GM12878 (cell line): ENCODE results near the gene PHACTR3. TPM values are rescaled to one million over a fixed set of nuclear protein-coding genes. Genes with fewer than 3 reads are reported as not detected.

ENCODE experiments used
- ATAC-seq: fragments of 200-7000 bp; cut with Tn5 transposase; 3 replicates; pipeline ENCODE4 v1.9.1; 2020; ENCODE audit warnings: mild to moderate bottlenecking, moderate library complexity
- BruUV-seq: library from RNA; stranded (reverse); fragments of 400-500 nt; replicated peaks from 2 replicates; lab custom pipeline; 2021; lab: Mats Ljungman, UMichigan
- CTCF ChIA-PET: fragments of 300-600 bp; sonication (Branson Sonifier 250); formaldehyde crosslinking; extraction: SDS; loops from one replicate; lab custom pipeline; 2021; ENCODE audit warnings: inconsistent platforms; lab: Yijun Ruan, JAX
- POLR2A ChIA-PET: fragments of 350-600 bp; formaldehyde crosslinking; extraction: SDS; loops from one replicate; lab custom pipeline; 2021; ENCODE audit warnings: inconsistent platforms; lab: Charles Lee
- RAD21 ChIA-PET: fragments of 300-600 bp; sonication (Branson Sonifier 250); formaldehyde crosslinking; loops from one replicate; lab custom pipeline; 2023; ENCODE audit warnings: antibody characterized with exemption; ENCODE audit not compliant: unreplicated experiment; lab: Charles Lee
- SMC1A ChIA-PET: fragments of 300-600 bp; sonication (Branson Sonifier 250); formaldehyde crosslinking; loops from one replicate; lab custom pipeline; 2023; ENCODE audit not compliant: unreplicated experiment, uncharacterized antibody; lab: Charles Lee
- DNase-seq: peaks from one replicate; pipeline ENCODE4 v3.0.0-alpha.2; 2011; ENCODE audit warnings: low read depth, low spot score
- FAIRE-seq: peaks from 3 replicates; lab custom pipeline; 2011; peaks lifted over from hg19 to GRCh38; lab: Jason Lieb, UNC
- H2AFZ ChIP-seq: 2 replicates; pipeline ENCODE4 v1.6.0; 2011; ENCODE audit warnings: low read depth, low read length, control low read depth; ENCODE audit not compliant: control insufficient read depth
- H3K27ac ChIP-seq: 2 replicates; pipeline ENCODE4 v1.5.1; 2011; ENCODE audit warnings: control low read depth; ENCODE audit not compliant: control insufficient read depth, insufficient read depth
- H3K27me3 ChIP-seq, 2 experiments: replicated peaks in 1 of 2; 2 replicates each; pipeline versions ENCODE4 v1.6.0 to v1.6.1; 2011; ENCODE audit warnings: low read length in 1 of 2; ENCODE audit not compliant: control insufficient read depth in 2 of 2, insufficient read depth in 2 of 2
- H3K36me3 ChIP-seq, 2 experiments: 2 replicates each; pipeline ENCODE4 v1.5.1; 2011; ENCODE audit warnings: low read length in 1 of 2; ENCODE audit not compliant: control insufficient read depth in 2 of 2, insufficient read depth in 2 of 2
- H3K4me1 ChIP-seq: 2 replicates; pipeline ENCODE4 v1.6.1; 2011; ENCODE audit warnings: mild to moderate bottlenecking, low read length, moderate library complexity, mixed read lengths; ENCODE audit not compliant: control insufficient read depth, insufficient read depth
- H3K4me2 ChIP-seq: 2 replicates; pipeline ENCODE4 v1.6.0; 2011; ENCODE audit warnings: control low read depth; ENCODE audit not compliant: control insufficient read depth, insufficient read depth
- H3K4me3 ChIP-seq: fragments of 200-600 bp; sonication (generic); 2 replicates; pipeline ENCODE4 v1.5.1; 2016
- H3K79me2 ChIP-seq: 2 replicates; pipeline ENCODE4 v1.6.0; 2011; ENCODE audit warnings: low read length; ENCODE audit not compliant: control insufficient read depth, insufficient read depth
- H3K9ac ChIP-seq: 2 replicates; pipeline ENCODE4 v1.8.0; 2011; ENCODE audit warnings: low read length, control low read depth, mixed read lengths; ENCODE audit not compliant: control insufficient read depth, insufficient read depth
- H3K9me3 ChIP-seq: replicated peaks from 3 replicates; pipeline ENCODE4 v1.5.1; 2011; ENCODE audit warnings: mild to moderate bottlenecking, low read length; ENCODE audit not compliant: control insufficient read depth, insufficient read depth
- H4K20me1 ChIP-seq: 2 replicates; pipeline ENCODE4 v1.6.0; 2011; ENCODE audit not compliant: control insufficient read depth, insufficient read depth
- BACH1 ChIP-seq: fragments of 450-650 bp; IDR thresholded peaks from 2 replicates; pipeline ENCODE4 v1.6.1; 2017; ENCODE audit warnings: mild to moderate bottlenecking, borderline replicate concordance
- CBFB ChIP-seq: IDR thresholded peaks from 2 replicates; pipeline ENCODE4 v1.6.1; 2016; ENCODE audit warnings: antibody characterized with exemption, low read depth
- CHD1 ChIP-seq: IDR thresholded peaks from 2 replicates; pipeline ENCODE4 v1.6.1; 2012; ENCODE audit warnings: low read depth, low read length, improper control_type of control experiment
- CREM ChIP-seq: IDR thresholded peaks from 2 replicates; pipeline ENCODE4 v1.6.1; 2014; ENCODE audit warnings: antibody characterized with exemption, low read depth
- DPF2 ChIP-seq: fragments of 450-650 bp; IDR thresholded peaks from 2 replicates; pipeline ENCODE4 v1.6.1; 2017; ENCODE audit warnings: mild to moderate bottlenecking
- MTA3 ChIP-seq: IDR thresholded peaks from 2 replicates; pipeline ENCODE4 v1.6.1; 2012; ENCODE audit warnings: low read length, inconsistent platforms, borderline replicate concordance
- RAD51 ChIP-seq: fragments of 450-650 bp; IDR thresholded peaks from 2 replicates; pipeline ENCODE4 v1.6.1; 2016; ENCODE audit warnings: moderate library complexity, mild to moderate bottlenecking, inconsistent platforms
- RCOR1 ChIP-seq: conservative IDR thresholded peaks from 2 replicates; pipeline ENCODE4 v1.6.1; 2012; ENCODE audit warnings: low read depth, low read length, improper control_type of control experiment
- ZNF217 ChIP-seq: fragments of 450-650 bp; IDR thresholded peaks from 2 replicates; pipeline ENCODE4 v1.6.1; 2017; ENCODE audit warnings: antibody characterized with exemption, mild to moderate bottlenecking
- WGBS: methylation state at CpG from one replicate; pipeline ENCODE4 v1.1.6; 2016; ENCODE audit warnings: low lambda C conversion rate; ENCODE audit not compliant: insufficient replicate concordance, insufficient coverage; ENCODE audit errors: missing lambda C conversion rate; 5-methylcytosine and 5-hydroxymethylcytosine counted together
- in situ Hi-C: fragments of 300-500 bp; cut with MboI; formaldehyde crosslinking; loops from 9 replicates; pipeline ENCODE4 v1.14.3; 2018; ENCODE audit warnings: mixed read lengths
- intact Hi-C: fragments of 100-400 bp; cut with micrococcal nuclease; formaldehyde crosslinking; loops from one replicate; pipeline ENCODE4 v1.14.2; 2022; ENCODE audit not compliant: unreplicated experiment
- polyA plus RNA-seq, 11 experiments: library from polyadenylated mRNA; depleted of rRNA in 4 of 11; unstranded in 6 of 11; stranded (reverse) in 5 of 11; fragments of >200 nt; fragmentation: Nextera tagmentation in 4 of 11; fragmentation: Illumina TruSeq in 1 of 11; extraction: Ambion mirVana in 4 of 11; extraction: Trizol in 1 of 11; gene quantifications; 1 replicate in 1 of 11; 2 replicates in 10 of 11; pipeline versions ENCODE4 v1.2.1 to v1.2.3, GENCODE V29; 2011 to 2016; ENCODE audit warnings: inconsistent platforms in 2 of 11, missing spikeins in 2 of 11, low read depth in 1 of 11
- total RNA-seq, 4 experiments: library from RNA; depleted of rRNA in 3 of 4; stranded (reverse); fragments of >200 nt in 3 of 4; fragmentation: Illumina TruSeq in 1 of 4; extraction: Trizol in 1 of 4; gene quantifications; 2 replicates each; pipeline versions ENCODE4 v1.2.1 to v1.2.3, GENCODE V29; 2013 to 2021
- TF ChIP-seq, protein P1 (sequence below): fragments of 450-650 bp; IDR thresholded peaks from 2 replicates; pipeline ENCODE4 v1.6.1; 2014; ENCODE audit warnings: mild to moderate bottlenecking
- TF ChIP-seq, protein P2 (sequence below): IDR thresholded peaks from 2 replicates; pipeline ENCODE4 v1.6.1; 2012; ENCODE audit warnings: improper control_type of control experiment, low read depth, low read length; ENCODE audit not compliant: insufficient replicate concordance
- TF ChIP-seq, protein P3 (sequence below): IDR thresholded peaks from 2 replicates; pipeline ENCODE4 v1.6.1; 2011; ENCODE audit warnings: borderline replicate concordance, low read depth, mild to moderate bottlenecking, moderate library complexity, mixed read lengths, low read length; ENCODE audit not compliant: insufficient read depth; ENCODE audit errors: extremely low read length

The PHACTR3 gene
- total and polyA plus RNA-seq, 10 of the 15 experiments (the other 5 are each of a cell fraction or from before 2014, with no cell fraction given): 0.17 to 2.7 (median 0.27) TPM; not detected in 1

DNA sequence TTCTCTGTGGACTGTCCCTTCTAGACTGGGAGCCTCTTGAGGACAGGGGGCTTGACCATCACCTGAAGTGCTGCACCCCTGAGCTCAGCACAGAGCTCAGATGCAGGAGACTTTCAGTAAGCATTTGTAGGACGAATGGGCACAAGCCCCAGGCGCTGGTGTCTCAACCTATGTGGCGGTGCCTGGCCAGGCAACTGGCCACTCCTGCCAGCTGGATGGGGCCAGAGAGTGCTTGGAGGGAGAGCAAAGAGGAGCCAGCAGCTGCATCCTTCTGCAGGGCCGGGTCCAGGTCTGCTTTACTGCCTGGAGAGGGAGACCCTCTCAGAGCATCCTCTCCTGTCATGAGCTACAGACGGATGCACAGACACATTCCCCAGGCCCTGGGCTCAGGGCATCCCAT is 4.5 kb downstream of the PHACTR3 start:
- Histone ChIP-seq H4K20me1 (no peaks in the 10 kb centered on the region), H3K9me3 (no peaks in the 10 kb centered on the region), H2AFZ (no peak overlapping the region), H3K36me3 (no peaks in the 10 kb centered on the region), H3K27me3 (peaks cover 0 to 1% of the 10 kb centered on the region in 2 experiments; a peak in 3 of 4 replicates), H3K4me1 (no peaks in the 10 kb centered on the region), H3K27ac (no peak overlapping the region), H3K4me2 (no peak overlapping the region), H3K79me2 (no peaks in the 10 kb centered on the region), H3K4me3 (no peak overlapping the region), H3K9ac (no peak overlapping the region)
- ChIA-PET RAD21 (interaction anchor here (1.2 kb wide), 1 partner anchor 144 kb away, joined by 3 read pairs; no protein-coding TSS in a partner anchor), CTCF (interaction anchor here (1.5 kb wide), 1 partner anchor 11 kb away, joined by 5 read pairs; no protein-coding TSS in a partner anchor), SMC1A (no interaction called here), POLR2A (no interaction called here)
- DNase-seq (no peak), FAIRE-seq (no peak), ATAC-seq (no peak)
- whole genome bisulfite sequencing: 9% methylated on average over 5 of the region's 5 CpGs
- no TSS peak for BruUV-seq
- TF ChIP-seq RCOR1: no peak
- TF ChIP-seq, protein P1, sequence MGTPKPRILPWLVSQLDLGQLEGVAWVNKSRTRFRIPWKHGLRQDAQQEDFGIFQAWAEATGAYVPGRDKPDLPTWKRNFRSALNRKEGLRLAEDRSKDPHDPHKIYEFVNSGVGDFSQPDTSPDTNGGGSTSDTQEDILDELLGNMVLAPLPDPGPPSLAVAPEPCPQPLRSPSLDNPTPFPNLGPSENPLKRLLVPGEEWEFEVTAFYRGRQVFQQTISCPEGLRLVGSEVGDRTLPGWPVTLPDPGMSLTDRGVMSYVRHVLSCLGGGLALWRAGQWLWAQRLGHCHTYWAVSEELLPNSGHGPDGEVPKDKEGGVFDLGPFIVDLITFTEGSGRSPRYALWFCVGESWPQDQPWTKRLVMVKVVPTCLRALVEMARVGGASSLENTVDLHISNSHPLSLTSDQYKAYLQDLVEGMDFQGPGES: no peak
- TF ChIP-seq CREM: no peak
- no peak for TF ChIP-seq BACH1
- intact Hi-C loops: no loop called here
- in situ Hi-C loops: no loop called here

- no peaks in the 10 kb centered on the region; a peak in 2 of 4 replicates for H3K27me3 ChIP-seq
- no peak overlapping the region for H3K27ac ChIP-seq
- DNase-seq: no peak
- ATAC-seq: no peak
- H3K79me2 ChIP-seq: no peaks in the 10 kb centered on the region
- H3K9me3 ChIP-seq: no peaks in the 10 kb centered on the region
- no peaks in the 10 kb centered on the region for H3K36me3 ChIP-seq
- no peaks in the 10 kb centered on the region for H4K20me1 ChIP-seq
- no peaks in the 10 kb centered on the region for H3K4me1 ChIP-seq
- no peak overlapping the region for H3K4me2 ChIP-seq
- intact Hi-C loops: no loop called here
- H3K9ac ChIP-seq: no peak overlapping the region
- no peak overlapping the region for H2AFZ ChIP-seq
- FAIRE-seq: no peak
- ChIA-PET RAD21 (no interaction called here), POLR2A (no interaction called here), CTCF (no interaction called here), SMC1A (no interaction called here)
- no TSS peak for BruUV-seq
- in situ Hi-C loops: no loop called here
- whole genome bisulfite sequencing: 36% methylated on average over 4 of the region's 4 CpGs
- H3K4me3 ChIP-seq: no peak overlapping the region
- TF ChIP-seq, protein P2, sequence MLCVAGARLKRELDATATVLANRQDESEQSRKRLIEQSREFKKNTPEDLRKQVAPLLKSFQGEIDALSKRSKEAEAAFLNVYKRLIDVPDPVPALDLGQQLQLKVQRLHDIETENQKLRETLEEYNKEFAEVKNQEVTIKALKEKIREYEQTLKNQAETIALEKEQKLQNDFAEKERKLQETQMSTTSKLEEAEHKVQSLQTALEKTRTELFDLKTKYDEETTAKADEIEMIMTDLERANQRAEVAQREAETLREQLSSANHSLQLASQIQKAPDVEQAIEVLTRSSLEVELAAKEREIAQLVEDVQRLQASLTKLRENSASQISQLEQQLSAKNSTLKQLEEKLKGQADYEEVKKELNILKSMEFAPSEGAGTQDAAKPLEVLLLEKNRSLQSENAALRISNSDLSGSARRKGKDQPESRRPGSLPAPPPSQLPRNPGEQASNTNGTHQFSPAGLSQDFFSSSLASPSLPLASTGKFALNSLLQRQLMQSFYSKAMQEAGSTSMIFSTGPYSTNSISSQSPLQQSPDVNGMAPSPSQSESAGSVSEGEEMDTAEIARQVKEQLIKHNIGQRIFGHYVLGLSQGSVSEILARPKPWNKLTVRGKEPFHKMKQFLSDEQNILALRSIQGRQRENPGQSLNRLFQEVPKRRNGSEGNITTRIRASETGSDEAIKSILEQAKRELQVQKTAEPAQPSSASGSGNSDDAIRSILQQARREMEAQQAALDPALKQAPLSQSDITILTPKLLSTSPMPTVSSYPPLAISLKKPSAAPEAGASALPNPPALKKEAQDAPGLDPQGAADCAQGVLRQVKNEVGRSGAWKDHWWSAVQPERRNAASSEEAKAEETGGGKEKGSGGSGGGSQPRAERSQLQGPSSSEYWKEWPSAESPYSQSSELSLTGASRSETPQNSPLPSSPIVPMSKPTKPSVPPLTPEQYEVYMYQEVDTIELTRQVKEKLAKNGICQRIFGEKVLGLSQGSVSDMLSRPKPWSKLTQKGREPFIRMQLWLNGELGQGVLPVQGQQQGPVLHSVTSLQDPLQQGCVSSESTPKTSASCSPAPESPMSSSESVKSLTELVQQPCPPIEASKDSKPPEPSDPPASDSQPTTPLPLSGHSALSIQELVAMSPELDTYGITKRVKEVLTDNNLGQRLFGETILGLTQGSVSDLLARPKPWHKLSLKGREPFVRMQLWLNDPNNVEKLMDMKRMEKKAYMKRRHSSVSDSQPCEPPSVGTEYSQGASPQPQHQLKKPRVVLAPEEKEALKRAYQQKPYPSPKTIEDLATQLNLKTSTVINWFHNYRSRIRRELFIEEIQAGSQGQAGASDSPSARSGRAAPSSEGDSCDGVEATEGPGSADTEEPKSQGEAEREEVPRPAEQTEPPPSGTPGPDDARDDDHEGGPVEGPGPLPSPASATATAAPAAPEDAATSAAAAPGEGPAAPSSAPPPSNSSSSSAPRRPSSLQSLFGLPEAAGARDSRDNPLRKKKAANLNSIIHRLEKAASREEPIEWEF: no peak
- no peak for TF ChIP-seq DPF2
- TF ChIP-seq, protein P3, sequence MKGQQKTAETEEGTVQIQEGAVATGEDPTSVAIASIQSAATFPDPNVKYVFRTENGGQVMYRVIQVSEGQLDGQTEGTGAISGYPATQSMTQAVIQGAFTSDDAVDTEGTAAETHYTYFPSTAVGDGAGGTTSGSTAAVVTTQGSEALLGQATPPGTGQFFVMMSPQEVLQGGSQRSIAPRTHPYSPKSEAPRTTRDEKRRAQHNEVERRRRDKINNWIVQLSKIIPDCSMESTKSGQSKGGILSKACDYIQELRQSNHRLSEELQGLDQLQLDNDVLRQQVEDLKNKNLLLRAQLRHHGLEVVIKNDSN: no peak
- TF ChIP-seq RCOR1: no peak
- no peak for TF ChIP-seq CHD1
- TF ChIP-seq ZNF217: no peak
- no peak for TF ChIP-seq CBFB
- no peak for TF ChIP-seq RAD51
- no peak for TF ChIP-seq MTA3
Observed at GRCh38 chr20:59611286-59611685, 6.9 kb downstream of the PHACTR3 start.
